Stomach (tissue), 9 donors: ENCODE data around the gene HSPG2. TPM values are rescaled to one million over a fixed set of nuclear protein-coding genes. Genes with fewer than 3 reads are reported as not detected.

ENCODE experiments used
- DNase-seq, 2 donors: peaks; one replicate each; pipeline versions ENCODE4 v3.0.0 to v3.0.0-alpha.2; 2013 to 2019
- H3K27ac ChIP-seq, 5 donors: fragments of 200-600 bp in 4 of 5; sonication (generic) in 4 of 5; one replicate each; pipeline ENCODE4 v1.5.1; 2013 to 2019; ENCODE audit warnings: mild to moderate bottlenecking in 1 of 5, moderate library complexity in 1 of 5
- H3K27me3 ChIP-seq, 3 donors: fragments of 200-600 bp; sonication (generic); one replicate each; pipeline ENCODE4 v1.5.1; 2017 to 2019; ENCODE audit warnings: mixed run types in 1 of 3
- H3K36me3 ChIP-seq, 4 donors: fragments of 200-600 bp; sonication (generic); 1 replicate in 3 of 4; 2 replicates in 1 of 4; pipeline ENCODE4 v1.5.1; 2016 to 2019
- H3K4me1 ChIP-seq, 4 donors: fragments of 200-600 bp; sonication (generic); one replicate each; pipeline ENCODE4 v1.5.1; 2016 to 2019
- H3K4me3 ChIP-seq, 4 donors: fragments of 200-600 bp; sonication (generic) in 3 of 4; one replicate each; pipeline ENCODE4 v1.5.1; 2016 to 2019; ENCODE audit warnings: mild to moderate bottlenecking in 1 of 4
- H3K9me3 ChIP-seq, 4 donors: fragments of 200-600 bp; sonication (generic); one replicate each; pipeline ENCODE4 v1.5.1; 2016 to 2019
- CTCF ChIP-seq, 7 experiments: fragments of 450-650 bp in 4 of 7; fragments of 200-600 bp in 3 of 7; sonication (generic) in 3 of 7; IDR thresholded peaks; one replicate each; pipeline ENCODE4 v1.5.1; 2016 to 2019; ENCODE audit warnings: antibody characterized with exemption in 7 of 7, control low read depth in 2 of 7, mild to moderate bottlenecking in 1 of 7
- EP300 ChIP-seq: sonication (generic); formaldehyde crosslinking; IDR thresholded peaks from one replicate; pipeline ENCODE4 v1.6.1; 2017; ENCODE audit warnings: antibody characterized with exemption
- POLR2A ChIP-seq, 4 donors: fragments of 450-650 bp; IDR thresholded peaks; one replicate each; pipeline ENCODE4 v1.6.1; 2016; ENCODE audit warnings: antibody characterized with exemption in 4 of 4, control low read depth in 2 of 4, mild to moderate bottlenecking in 1 of 4, moderate library complexity in 1 of 4
- POLR2AphosphoS5 ChIP-seq, 3 donors: sonication (generic); formaldehyde crosslinking; IDR thresholded peaks; one replicate each; pipeline ENCODE4 v1.6.1; 2016; ENCODE audit warnings: antibody characterized with exemption in 3 of 3
- WGBS, 5 donors: extraction: QIAGEN DNeasy Blood & Tissue Kit in 3 of 5; methylation state at CpG; one replicate each; pipeline versions ENCODE4 v1.1.5 to v1.1.7; 2013 to 2018; 5-methylcytosine and 5-hydroxymethylcytosine counted together
- intact Hi-C: fragments of 100-400 bp; cut with DNase I; formaldehyde crosslinking; loops from one replicate; pipeline ENCODE4 v1.15.1; 2023; ENCODE audit warnings: low total_unique reads
- polyA plus RNA-seq, 3 donors: library from polyadenylated mRNA; stranded (reverse); fragments of 200-250 nt; gene quantifications; one replicate each; pipeline ENCODE4 v1.2.3, GENCODE V29; 2013
- total RNA-seq, 5 donors: library from RNA; depleted of rRNA; stranded (reverse); fragments of >200 nt; gene quantifications; one replicate each; pipeline versions ENCODE4 v1.1.0 to v1.2.3, GENCODE V29; 2014 to 2016
- donor health status: healthy with polysubstance abuse.
- donor health status: Bipolar disorder and iron deficiency.
- donor health status: healthy.

Gene HSPG2
- total and polyA plus RNA-seq, 8 donors, result 21.7 to 504 (median 133) TPM

DNA sequence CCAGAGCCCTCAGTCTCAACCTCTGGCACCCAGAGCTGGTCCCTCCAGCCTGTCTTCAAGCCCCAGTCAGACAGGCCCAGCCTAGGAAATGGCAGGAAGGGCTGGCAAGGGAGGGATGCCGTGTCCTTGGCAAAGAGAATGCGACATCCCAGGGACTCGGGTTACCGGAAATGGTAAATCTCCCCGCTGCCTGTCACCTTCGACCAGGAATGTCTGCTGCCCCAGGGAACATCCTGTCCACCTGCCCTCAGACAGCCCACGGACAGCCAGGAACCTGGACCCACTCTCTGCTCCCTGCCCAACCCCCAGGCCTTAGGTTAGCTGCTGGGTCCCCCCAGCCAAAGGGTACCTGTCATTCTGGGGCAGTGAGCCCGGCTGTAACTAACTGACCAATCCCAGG lies 23.9 kb downstream of the HSPG2 start:
- Histone ChIP-seq H3K4me1 (peaks cover 83 to 100% (median 96%) of the 10 kb centered on the region in 4 donors), H3K9me3 (no peaks in the 10 kb centered on the region), H3K27me3 (no peaks in the 10 kb centered on the region), H3K4me3 (no peak overlapping the region), H3K27ac (peak overlapping the region; percentile 8 to 97 (median 92)), H3K36me3 (peaks cover 0 to 3% (median 0%) of the 10 kb centered on the region in 4 donors)
- DNase-seq, result no peak
- intact Hi-C loops, result no loop called here
- TF ChIP-seq CTCF (IDR thresholded peaks at IDR 0.05), result no peak
- TF ChIP-seq POLR2AphosphoS5 (IDR thresholded peaks at IDR 0.05), result no peak
- no peak for TF ChIP-seq POLR2A (IDR thresholded peaks at IDR 0.05)
- TF ChIP-seq EP300, result peak; percentile 20
- WGBS, 5 donors, result 59 to 88% (median 71%) methylated on average over 3 to 8 of the region's 8 CpGs

- Histone ChIP-seq H3K27ac (peak overlapping the region; percentile 62 to 97 (median 92)), H3K4me1 (peaks cover 85 to 100% (median 99%) of the 10 kb centered on the region in 4 donors), H3K27me3 (no peaks in the 10 kb centered on the region), H3K4me3 (no peak overlapping the region), H3K9me3 (no peaks in the 10 kb centered on the region), H3K36me3 (peaks cover 0 to 3% (median 0%) of the 10 kb centered on the region in 4 donors)
- DNase-seq, result no peak
- no peak for TF ChIP-seq POLR2A (IDR thresholded peaks at IDR 0.05)
- TF ChIP-seq EP300, result no peak
- no peak for TF ChIP-seq CTCF (IDR thresholded peaks at IDR 0.05)
- TF ChIP-seq POLR2AphosphoS5 (IDR thresholded peaks at IDR 0.05), result no peak
- WGBS, 5 donors, result 61 to 81% (median 77%) methylated on average over 9 of the region's 9 CpGs
- intact Hi-C loops, result no loop called here
These were observed 24.9 kb downstream of the HSPG2 start for GRCh38 chr1:21912038-21912758.

GRCh38 chr1:21911205-21912001 lies 25.7 kb downstream of the HSPG2 start:
- H3K9me3 ChIP-seq, result no peaks in the 10 kb centered on the region
- H3K4me1 ChIP-seq, result peaks cover 93 to 100% (median 100%) of the 10 kb centered on the region in 4 donors
- intact Hi-C loops, result no loop called here
- H3K27ac ChIP-seq, result peak overlapping the region; percentile 62 to 97 (median 92)
- TF ChIP-seq EP300 (no peak), POLR2A (IDR thresholded peaks at IDR 0.05) (no peak), POLR2AphosphoS5 (IDR thresholded peaks at IDR 0.05) (no peak), CTCF (IDR thresholded peaks at IDR 0.05) (no peak)
- no peaks in the 10 kb centered on the region for H3K36me3 ChIP-seq
- peak in 1 of 2 donors; percentile 81 for DNase-seq
- no peak overlapping the region for H3K4me3 ChIP-seq
- no peaks in the 10 kb centered on the region for H3K27me3 ChIP-seq
- 21 to 42% (median 35%) methylated on average over 7 to 10 of the region's 10 CpGs for WGBS, 5 donors

GRCh38 chr1:21910558-21911204 lies 26.4 kb downstream of the HSPG2 start:
- Histone ChIP-seq H3K4me1 (peaks cover 96 to 100% (median 100%) of the 10 kb centered on the region in 4 donors), H3K27ac (peak overlapping the region; percentile 65 to 97 (median 92)), H3K36me3 (peaks cover 0 to 4% (median 0%) of the 10 kb centered on the region in 4 donors), H3K4me3 (no peak overlapping the region), H3K9me3 (no peaks in the 10 kb centered on the region), H3K27me3 (no peaks in the 10 kb centered on the region)
- TF ChIP-seq POLR2AphosphoS5 (IDR thresholded peaks at IDR 0.05) (no peak), EP300 (no peak), CTCF (IDR thresholded peaks at IDR 0.05) (no peak), POLR2A (IDR thresholded peaks at IDR 0.05) (no peak)
- DNase-seq, result no peak
- intact Hi-C loops, result no loop called here
- 43 to 52% (median 49%) methylated on average over 11 of the region's 11 CpGs for WGBS, 5 donors
